ENCODE data around the gene COPB2. TPM values are rescaled to one million over a fixed set of nuclear protein-coding genes. Genes with fewer than 3 reads are reported as not detected.

COPB2 gene
- total RNA-seq, 1 donor = 314 TPM

- TF ChIP-seq CTCF (IDR thresholded peaks at IDR 0.05; ENCODE audit: insufficient read depth, low read depth, low read length) = no peak
- no peak overlapping the region for H3K4me3 ChIP-seq (ENCODE audit: low read depth, low read length)
- no peak for DNase-seq (ENCODE audit: low read depth)
These were observed 77.9 kb downstream of the COPB2 start for GRCh38 chr3:139311557-139311956.

GRCh38 chr3:139310474-139310933, 78.9 kb downstream of the COPB2 start:
- TF ChIP-seq CTCF (IDR thresholded peaks at IDR 0.05; ENCODE audit: insufficient read depth, low read depth, low read length) = no peak
- no peak overlapping the region for H3K4me3 ChIP-seq (ENCODE audit: low read depth, low read length)

GRCh38 chr3:139309880-139310279, 79.6 kb downstream of the COPB2 start:
- TF ChIP-seq CTCF (IDR thresholded peaks at IDR 0.05; ENCODE audit: insufficient read depth, low read depth, low read length) = no peak
- no peak overlapping the region for H3K4me3 ChIP-seq (ENCODE audit: low read depth, low read length)
- peak; percentile 73 for DNase-seq (ENCODE audit: low read depth)

More at GRCh38 chr3:139310474-139310933, 78.9 kb downstream of the COPB2 start:
- peak; percentile 99 for DNase-seq (ENCODE audit: low read depth)

GRCh38 chr3:139309061-139309591, 80.3 kb downstream of the COPB2 start:
- H3K4me3 ChIP-seq (ENCODE audit: low read depth, low read length) = no peak overlapping the region
- peak; percentile 82 for DNase-seq (ENCODE audit: low read depth)
- TF ChIP-seq CTCF (IDR thresholded peaks at IDR 0.05; ENCODE audit: insufficient read depth, low read depth, low read length) = no peak

- no peak for DNase-seq (ENCODE audit: low read depth)
- no peak overlapping the region for H3K4me3 ChIP-seq (ENCODE audit: low read depth, low read length)
- no peak for TF ChIP-seq CTCF (IDR thresholded peaks at IDR 0.05; ENCODE audit: insufficient read depth, low read depth, low read length)
These were observed 80.9 kb downstream of the COPB2 start for GRCh38 chr3:139308560-139308959.

GRCh38 chr3:139307601-139308555, 81.6 kb downstream of the COPB2 start:
- no peak overlapping the region for H3K4me3 ChIP-seq (ENCODE audit: low read depth, low read length)
- TF ChIP-seq CTCF (IDR thresholded peaks at IDR 0.05; ENCODE audit: insufficient read depth, low read depth, low read length) = no peak
- no peak for DNase-seq (ENCODE audit: low read depth)

Small RNA genes within 50 kb of the gene (small RNA-seq; reads per million reads assigned to genes)
- gene RF00026 = not detected

Other genes with a start within 250 kb of the COPB2 start
- 89.8 and 98.2 TPM in 2 replicates for gene MRPS22, start 45.6 kb downstream of the COPB2 start, total RNA-seq
- gene RBP2, start 86.9 kb upstream of the COPB2 start, total RNA-seq = not detected in 2 replicates
- gene RBP1, start 150.1 kb upstream of the COPB2 start, total RNA-seq = 23.7 and 66.0 TPM in 2 replicates

Measured in fibroblast of villous mesenchyme (primary cell).